GM21529 (cell line): ENCODE data around the gene NFIB.

Experiments
- ATAC-seq: cut with Tn5 transposase; IDR thresholded peaks from one replicate; pipeline ENCODE4 v1.9.1; 2021; ENCODE audit not compliant: unreplicated experiment

Gene NFIB

GRCh38 chr9:14084867-14085266, 229.1 kb downstream of the NFIB start:
- ATAC-seq, result no peak

- no peak for ATAC-seq
These were observed 230.6 kb downstream of the NFIB start for GRCh38 chr9:14083366-14083765.

GRCh38 chr9:14082732-14083131, 231.2 kb downstream of the NFIB start:
- no peak for ATAC-seq

GRCh38 chr9:14081745-14082144, 232.2 kb downstream of the NFIB start:
- ATAC-seq, result no peak

- no peak for ATAC-seq
These were observed 232.9 kb downstream of the NFIB start for GRCh38 chr9:14080959-14081542.

- no peak for ATAC-seq
These were observed 234.5 kb downstream of the NFIB start for GRCh38 chr9:14079440-14079839.

- no peak for ATAC-seq
These were observed 236.3 kb downstream of the NFIB start for GRCh38 chr9:14077672-14078071.

- ATAC-seq, result no peak
These were observed 238.7 kb downstream of the NFIB start for GRCh38 chr9:14075218-14075617.

GRCh38 chr9:14072850-14073249, 241.1 kb downstream of the NFIB start:
- ATAC-seq, result no peak

GRCh38 chr9:14071484-14071883, 242.5 kb downstream of the NFIB start:
- ATAC-seq, result no peak

GRCh38 chr9:14068690-14069089, 245.3 kb downstream of the NFIB start:
- no peak for ATAC-seq

GRCh38 chr9:14066831-14067230, 247.1 kb downstream of the NFIB start:
- no peak for ATAC-seq

GRCh38 chr9:14066032-14066431, 247.9 kb downstream of the NFIB start:
- ATAC-seq, result no peak

GRCh38 chr9:14064940-14065339, 249.0 kb downstream of the NFIB start:
- no peak for ATAC-seq

GRCh38 chr9:14063756-14064155, 250.2 kb downstream of the NFIB start:
- ATAC-seq, result no peak

- ATAC-seq, result no peak
These were observed 251.2 kb downstream of the NFIB start for GRCh38 chr9:14062586-14063221.

GRCh38 chr9:14061936-14062585, 251.9 kb downstream of the NFIB start:
- ATAC-seq, result no peak

GRCh38 chr9:14058325-14058688, 255.6 kb downstream of the NFIB start:
- ATAC-seq, result no peak

GRCh38 chr9:14057368-14058324, 256.3 kb downstream of the NFIB start:
- ATAC-seq, result no peak

GRCh38 chr9:14056316-14056861, 257.6 kb downstream of the NFIB start:
- ATAC-seq, result no peak

GRCh38 chr9:14054096-14054495, 259.8 kb downstream of the NFIB start:
- ATAC-seq, result no peak
